GM18861 (cell line): ENCODE measurements around the gene NCOA3.
"Not testable (repeated sequence)": the region's sequence is repeated elsewhere in the genome, so short reads cannot be mapped to it uniquely, and the experiment has no call there.

Source experiments
- ATAC-seq: cut with Tn5 transposase; IDR thresholded peaks from one replicate; pipeline ENCODE4 v1.9.1; 2021; ENCODE audit not compliant: unreplicated experiment

The NCOA3 gene

DNA sequence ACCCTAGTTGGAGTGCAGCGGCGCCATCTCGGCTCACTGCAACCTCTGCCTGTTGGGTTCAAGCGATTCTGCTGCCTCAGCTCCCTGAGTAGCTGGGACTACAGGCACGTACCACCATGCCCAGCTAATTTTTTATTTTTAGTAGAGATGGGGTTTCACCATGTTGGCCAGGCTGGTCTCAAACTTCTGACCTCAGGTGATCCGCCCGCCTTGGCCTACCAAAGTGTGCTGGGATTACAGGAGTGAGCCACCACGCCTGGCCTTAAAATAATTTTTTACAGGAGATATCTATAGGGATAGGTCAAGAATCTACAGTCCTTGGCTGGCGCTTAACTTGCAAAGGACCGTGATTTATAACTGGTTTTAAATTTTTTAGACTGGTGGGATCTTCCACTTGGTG lies 93.5 kb downstream of the NCOA3 start:
- ATAC-seq: not testable (repeated sequence)

DNA sequence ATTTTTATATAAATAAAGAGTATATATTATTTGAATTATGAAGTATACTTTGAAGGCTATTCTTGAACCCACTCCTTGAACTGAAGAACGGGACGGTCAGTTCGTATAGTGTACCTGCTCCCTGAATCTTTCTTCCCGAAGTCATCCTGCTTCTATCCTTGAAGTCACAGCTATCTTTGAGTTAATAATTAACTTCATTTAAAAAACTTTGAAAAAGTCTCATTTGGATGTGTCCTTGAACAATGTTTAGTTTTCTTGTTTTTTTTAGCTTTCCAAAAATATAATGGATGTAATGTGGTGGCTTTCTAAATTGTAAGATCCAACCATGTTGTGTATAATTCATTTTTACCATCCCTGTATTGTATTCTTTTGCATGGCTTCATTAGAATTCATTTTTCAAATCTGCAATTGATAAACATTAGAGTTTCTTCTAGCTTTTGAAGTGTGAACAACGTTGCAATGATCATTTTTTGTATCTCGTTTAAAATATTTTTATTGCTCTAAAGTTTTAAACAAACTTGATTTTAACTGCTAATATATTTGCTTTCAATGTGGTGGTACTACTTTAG lies 94.4 kb downstream of the NCOA3 start:
- no peak for ATAC-seq

DNA sequence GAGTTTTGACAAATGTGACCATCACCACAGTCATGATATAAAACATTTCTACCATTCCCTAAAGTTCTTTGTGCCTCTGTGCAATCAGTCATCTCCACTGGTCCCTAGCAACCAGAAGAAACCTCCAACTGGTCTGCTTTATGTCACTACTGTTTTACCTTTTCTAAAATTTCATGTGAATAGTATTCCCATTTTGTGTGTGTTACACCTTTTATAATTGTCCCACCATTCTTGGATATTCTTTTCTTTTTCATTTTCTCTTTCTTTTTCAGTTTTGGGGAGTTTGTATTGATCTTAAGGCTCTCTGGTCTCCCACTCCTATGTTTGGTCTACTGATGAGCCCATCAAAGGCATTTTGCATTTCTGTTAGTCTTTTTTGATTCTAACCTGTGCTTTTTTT lies 95.4 kb downstream of the NCOA3 start:
- ATAC-seq: no peak

DNA sequence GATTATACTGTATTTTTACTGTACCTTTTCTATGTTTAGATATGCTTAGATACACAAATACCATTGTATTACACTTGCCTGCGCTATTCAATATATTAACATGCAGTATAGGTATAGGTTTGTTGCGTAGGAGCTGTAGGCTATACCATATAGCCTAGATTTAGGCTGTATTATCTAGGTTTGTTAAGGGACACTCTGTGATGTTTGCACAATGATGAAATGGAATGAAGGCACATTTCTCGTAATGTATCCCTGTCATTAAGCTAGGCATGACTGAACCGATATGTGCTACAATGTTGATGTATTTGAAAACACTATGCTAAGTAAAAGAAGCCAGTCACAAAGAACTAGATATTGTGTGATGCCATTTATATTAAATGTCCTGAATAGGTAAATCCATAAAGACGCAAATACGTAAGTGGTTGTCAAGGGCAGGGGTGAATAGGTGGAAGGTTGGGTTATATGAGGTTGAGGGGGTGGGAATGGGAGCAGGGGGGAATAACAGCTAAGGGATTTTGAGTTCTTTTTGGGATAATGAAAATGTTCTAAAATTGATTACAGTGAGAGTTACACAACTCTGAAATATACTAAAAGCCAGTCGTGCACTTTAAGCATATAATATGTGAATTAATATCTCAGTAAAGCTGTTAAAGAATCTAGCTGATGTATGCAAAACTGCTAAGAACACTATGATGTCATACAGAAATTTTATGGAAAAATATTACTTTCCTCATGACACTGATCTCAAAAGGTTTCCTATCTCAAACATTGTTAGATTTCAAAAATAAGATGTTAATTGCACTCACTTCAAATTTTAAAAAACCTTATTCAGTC lies 97.4 kb downstream of the NCOA3 start:
- ATAC-seq: no peak

DNA sequence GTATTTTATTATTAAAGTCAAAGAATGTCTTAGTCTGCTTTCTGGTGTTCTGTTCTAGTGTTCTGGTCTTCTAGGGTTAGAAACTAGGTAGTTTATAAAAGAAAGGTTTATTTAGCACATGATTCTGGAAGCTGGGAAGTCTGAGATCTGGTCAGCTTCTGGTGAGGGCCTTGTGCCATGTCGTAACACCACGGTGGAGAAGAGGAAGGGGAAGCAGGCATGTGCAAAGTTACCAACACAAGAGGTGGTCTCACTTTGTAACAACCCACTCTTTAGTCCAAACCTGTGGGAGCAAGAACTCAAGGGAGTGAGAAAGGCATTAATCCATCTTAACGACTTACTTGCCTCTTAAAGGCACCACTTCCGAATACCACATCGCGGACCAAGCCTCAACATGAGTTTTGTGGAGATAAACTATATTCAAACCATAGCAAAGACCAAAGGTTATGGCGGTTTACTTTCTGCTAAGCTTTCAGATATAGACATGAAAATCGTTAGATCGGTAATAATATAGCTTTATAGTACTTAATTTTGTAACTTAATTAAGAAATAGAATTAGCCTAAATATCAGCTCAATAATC lies 99.4 kb downstream of the NCOA3 start:
- ATAC-seq: no peak

DNA sequence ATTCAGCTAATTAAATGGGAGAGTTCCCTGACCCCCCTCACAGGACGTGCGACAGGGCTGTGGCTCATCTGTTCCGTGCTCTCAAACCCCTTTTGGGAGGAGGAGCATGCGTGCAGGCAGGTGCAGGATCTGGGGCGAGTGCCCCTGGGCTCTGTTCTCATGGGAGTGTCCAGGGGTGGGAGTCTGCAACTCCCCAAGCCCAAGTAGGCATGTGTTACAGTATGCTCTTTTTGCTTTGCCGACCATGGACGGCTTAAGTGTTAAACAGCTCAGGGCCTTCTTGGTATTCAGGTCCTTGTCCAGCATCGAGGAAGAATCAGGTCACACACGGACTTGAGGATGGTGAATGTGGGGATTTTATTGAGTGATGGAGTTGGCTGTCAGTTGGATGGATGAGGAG lies 101.6 kb downstream of the NCOA3 start:
- ATAC-seq: no peak

DNA sequence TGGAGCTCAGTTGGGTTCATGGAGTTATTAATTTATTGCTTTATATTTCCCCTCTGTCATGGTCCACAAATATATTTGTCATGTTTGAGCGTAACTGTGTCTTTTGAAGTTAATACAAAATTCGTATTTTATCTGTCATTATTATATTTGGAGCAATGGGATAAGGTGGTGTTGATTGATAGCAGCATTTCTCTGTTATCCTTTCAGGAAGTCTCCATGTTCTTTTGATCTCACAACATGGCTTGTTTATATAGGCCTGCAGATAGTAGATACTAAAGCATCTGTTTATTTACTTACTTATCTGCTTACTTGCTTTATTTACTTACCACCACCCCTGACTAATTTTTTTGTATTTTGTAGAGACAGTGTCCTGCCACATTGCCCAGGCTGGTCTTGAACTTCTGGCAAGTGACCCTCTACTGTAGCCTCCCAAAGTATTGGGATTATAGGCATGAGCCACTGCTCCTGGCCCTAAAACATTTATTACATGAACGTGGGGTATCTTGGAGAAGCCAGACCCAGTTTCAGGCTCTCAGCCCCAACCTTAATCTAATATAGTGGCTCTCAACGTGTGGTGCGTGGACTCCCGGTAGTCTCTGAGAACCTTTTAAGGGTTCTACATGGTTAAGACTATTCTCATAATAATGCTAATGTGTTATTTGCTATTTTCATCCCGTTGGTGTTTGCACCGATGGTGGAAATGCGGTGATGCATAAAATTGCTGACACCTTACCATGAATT lies 104.2 kb downstream of the NCOA3 start:
- ATAC-seq: no peak

DNA sequence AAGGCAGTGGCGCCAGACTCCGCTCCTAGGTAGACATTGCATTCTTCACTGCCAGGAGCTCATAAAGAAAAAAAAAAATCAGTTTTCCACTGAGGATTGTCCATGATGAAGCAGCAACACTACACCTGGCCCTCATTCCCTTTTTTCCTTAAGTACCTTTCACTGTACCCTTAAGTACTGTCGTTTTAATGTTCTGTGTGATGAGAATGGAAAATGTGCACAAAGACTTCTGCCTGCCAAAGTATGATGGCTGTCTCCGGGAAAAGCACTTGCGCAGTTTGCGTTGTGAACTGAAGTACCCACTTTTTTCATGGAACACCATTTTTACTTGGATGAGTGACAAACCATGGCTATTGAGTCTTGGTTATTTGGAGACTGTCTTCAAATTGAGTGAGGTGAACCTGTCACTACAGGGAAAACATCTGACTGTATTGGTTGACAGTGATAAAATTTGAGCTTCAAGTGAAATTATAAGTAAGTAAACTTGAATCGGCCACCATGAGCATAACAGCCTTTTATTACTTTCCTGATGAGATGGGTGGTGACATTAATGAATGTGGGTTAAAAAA lies 104.8 kb downstream of the NCOA3 start:
- ATAC-seq: no peak

DNA sequence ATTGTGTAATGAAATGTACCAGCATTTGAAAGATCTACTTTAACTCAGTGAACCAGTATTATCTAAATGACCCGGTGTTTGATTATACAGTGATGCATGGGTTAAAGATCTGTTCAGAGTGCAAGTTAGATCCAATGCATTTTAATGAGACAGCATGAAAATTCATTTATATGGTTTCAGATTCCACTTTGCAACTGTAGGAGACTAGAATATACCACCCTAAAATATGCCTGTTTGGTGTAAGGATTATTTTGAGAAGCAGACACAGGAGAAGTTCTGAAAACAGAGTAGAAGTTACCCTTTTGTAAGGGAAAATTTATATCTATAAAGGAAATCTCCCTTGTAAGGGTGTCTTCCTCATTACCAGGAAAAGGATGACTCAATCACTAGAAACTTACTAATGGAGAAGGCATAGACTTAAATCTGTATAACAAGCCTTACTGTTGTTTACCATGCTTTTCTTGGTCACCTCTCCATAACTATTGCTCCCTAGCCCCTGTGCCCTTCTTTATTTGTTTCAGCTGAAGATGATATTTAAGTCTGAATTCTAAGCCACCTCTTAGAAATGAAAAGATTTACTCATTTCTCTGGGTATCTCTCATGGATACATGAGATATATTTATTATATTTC lies 105.4 kb downstream of the NCOA3 start:
- ATAC-seq: no peak

DNA sequence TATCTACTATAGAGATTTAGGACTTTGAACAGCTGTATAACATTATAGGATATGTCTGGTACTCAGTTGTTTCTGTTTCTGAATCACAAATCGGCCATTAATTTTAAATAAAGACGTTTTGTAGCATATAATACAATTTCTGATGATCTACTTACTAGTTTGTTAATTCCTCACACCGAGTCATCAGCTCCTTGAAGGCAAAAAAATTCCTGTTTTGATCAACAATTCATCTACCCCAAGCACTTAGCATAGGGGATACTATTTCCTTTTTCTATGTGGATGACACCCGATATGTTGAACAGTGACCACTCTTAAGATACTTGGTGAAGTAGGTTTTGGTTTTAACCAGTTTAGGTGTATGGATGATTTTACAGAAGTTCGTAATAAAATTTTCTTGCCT lies 107.3 kb downstream of the NCOA3 start:
- no peak for ATAC-seq

DNA sequence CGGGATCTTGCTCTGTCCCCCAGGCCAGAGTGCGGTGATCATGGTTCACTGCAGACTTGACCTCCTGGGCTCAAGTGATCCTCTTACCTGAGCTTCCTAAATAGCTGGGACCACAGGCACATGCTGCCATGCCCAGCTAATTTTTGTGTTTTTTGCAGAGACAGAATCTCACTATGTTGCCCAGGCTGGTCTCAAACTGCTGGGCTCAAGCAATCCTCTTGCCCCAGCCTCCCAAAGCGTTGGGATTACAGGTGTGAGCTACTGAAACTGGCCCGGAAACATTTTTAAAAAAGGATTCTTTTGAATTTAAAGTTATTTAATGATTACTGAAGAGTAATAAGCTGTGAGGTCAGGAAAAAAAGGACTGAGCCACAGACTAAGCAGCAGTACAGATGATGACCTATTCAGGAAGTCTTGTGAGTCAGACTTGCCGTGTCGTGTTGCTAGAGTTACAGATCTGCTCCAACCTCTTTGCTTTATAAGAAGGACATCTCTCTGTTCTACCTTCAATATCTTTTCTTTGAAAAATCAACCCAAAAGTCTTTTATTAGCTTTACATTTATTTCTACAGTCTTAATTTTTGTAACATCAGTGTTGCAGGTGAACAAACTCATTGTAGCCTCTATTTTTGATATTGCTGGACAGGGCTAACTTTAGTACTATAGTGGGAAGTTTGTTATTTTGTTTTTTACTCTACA lies 108.7 kb downstream of the NCOA3 start:
- peak; percentile 61 for ATAC-seq

DNA sequence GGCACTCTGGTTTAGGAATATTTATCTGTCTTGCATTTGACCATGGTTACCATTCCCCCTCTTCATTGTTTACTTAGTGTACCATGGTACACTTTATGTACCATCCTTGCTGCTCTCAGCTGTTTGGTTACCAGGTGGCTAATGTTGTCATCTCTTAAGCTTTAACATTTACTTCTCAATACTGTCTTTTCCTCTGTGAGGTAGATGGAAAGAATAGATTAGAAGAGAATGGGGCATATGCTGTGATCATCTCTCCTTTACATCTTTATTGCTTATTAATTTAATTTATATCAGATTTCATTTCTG lies 109.2 kb downstream of the NCOA3 start:
- no peak for ATAC-seq

DNA sequence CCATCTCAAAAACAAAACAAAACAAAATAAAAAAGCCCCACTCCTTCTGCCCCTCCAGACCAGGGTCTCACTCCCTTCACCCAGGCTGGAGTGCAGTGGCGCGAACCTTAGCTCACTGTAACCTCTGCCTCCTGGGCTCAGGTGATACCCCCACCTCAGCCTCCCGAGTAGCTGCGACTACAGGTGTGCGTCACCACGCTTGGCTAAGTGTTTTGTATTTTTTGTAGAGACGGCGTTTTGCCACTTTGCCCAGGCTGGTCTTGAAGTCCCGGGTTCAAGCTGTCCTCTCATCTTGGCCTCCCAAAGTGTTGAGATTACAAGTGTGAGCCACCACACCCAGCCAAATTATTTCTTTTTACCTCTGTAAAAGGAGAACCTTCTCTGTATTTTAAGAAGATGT lies 110.1 kb downstream of the NCOA3 start:
- no peak for ATAC-seq

DNA sequence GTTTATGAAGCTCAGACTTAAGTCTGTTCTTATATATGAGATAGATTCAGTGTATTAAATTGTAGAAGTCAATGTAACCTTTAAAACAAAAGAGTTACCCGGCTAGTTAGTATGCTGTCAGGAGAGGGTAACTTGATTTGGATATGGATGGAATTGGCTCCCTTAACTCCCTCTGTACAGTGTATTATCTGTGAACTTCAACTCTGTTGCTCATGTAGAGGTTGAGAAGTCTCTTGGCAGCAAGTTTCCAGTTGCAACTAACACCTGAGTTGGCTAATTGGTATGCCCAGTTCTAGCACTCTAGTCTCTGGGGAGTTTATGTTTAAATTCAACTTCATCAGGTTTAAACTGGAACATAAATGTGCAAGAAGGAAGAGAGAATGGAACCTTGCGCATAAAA lies 111.0 kb downstream of the NCOA3 start:
- ATAC-seq: no peak

DNA sequence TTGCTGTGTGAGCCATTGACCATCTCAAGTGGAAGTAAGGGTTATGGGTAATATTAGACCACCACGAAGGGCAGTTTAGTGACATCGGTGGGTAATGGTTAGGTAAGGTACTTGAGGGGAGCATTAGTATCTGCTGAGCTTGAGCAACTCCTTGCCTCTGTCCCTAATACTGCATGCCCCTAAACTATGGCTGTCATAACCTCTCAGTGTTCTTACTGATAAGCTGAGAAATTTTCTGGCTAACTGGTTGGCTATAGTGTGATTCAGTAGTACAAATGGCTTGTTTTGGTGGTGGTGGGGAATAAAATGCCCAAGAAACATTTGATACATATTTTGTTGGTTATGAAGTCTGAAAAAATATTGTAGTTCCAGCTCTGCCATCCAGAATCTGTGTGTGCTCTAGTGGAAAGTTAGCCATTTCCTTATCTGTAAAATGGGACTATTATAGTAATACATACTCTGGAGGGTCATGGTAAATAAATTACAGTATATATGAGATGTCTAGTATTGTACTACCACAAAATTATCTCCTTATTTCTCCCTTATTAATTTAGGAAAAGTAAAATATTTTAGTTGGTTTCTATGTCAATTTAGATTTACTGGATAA lies 113.1 kb downstream of the NCOA3 start:
- ATAC-seq: no peak

DNA sequence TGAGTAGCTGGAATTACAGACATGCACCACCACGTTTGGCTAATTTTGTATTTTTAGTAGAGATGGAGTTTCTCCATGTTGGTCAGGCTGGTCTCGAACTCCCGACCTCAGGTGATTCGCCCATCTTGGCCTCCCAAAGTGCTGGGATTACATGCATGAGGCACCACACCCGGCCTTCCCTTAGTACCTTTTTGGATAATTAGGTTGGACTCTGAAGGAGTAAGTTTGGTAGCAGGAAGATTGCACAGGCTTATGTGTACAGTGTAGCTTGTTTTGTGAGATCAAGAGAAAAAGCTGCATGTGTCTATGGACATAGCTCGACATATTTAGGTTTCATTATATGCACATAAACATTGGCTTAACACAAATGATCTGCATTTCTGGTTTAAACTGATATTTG lies 116.8 kb downstream of the NCOA3 start:
- ATAC-seq: no peak

DNA sequence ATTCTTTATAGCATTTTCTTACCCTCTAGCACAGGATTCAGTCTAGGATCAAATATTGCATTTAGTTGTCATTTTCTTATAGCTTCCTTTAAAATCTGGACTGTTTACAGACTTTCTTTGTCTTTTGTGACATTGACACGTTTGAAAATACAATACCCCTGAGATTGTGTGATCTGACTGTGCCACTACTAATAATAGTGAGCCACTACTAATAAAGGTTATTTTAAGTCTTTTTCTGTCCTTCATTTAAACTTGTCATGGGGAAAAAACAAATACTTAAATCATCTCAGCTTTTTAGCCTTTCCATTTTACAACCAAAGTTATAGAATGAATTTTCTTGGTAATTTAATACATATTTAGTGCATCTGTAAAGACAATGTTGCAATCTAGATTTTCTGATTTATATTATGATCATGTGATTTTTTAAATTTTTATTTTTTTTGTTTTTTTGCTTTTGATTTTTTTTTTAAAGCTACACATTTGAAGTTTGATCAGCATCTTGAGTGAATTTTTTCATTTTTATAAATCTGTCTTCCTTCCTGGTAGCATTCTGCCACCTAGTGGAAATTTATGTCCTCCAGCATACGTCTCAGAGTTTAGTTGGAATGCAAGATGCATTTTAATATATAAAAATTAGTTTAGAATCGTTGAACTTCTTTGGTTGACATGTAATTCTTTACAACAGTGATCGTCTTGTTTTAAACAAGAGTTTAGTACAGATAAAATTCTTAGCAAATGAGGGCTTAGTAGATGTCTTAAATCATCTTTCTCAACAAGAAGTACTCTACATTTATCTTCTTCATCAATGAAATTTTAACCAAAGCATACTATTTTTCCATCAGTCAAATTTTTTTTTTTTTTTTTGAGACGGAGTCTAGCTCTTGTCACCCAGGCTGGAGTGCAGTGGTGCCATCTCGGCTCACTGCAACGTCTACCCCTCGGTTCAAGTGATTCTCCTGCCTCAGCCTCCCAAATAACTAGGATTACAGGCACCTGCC lies 119.4 kb downstream of the NCOA3 start:
- no peak for ATAC-seq

DNA sequence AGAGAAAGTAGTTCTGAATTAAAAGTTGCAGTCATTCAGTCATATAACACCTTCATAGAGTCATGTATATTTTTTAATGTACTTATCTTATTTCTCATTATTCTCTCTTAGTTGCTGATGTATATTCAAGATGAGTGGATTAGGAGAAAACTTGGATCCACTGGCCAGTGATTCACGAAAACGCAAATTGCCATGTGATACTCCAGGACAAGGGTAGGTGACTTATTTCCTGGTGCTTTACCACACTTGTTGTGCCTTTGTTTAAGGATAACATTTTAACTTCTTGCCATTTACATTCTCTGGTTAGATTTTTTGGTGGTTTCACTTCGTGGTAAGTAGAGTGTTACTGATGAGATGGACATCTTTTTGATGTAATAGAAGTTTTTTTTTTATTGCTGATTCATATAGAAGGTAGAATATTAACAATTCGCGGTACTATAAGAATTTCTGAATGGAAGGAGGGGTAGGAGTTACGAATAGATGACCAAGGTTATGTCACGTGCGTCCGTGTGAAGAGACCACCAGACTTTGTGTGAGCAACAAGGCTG lies 120.5 kb downstream of the NCOA3 start:
- no peak for ATAC-seq

DNA sequence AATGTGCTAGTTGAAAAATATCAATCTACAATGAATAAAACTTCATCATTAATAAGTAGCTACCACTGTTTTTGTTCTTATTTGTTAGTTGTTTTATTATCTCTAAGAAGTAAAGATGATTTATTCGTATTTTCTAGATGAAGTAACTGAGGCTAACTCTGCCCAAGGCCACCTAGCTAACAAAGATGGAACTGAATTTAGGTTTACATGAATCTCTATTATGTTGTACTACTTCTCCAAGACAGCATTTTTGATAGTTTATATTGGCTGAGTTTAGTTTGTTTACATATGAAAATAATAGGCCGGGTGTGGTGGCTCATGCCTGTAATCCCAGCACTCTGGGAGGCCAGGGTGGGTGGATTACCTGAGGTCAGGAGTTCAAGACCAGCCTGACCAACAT lies 121.5 kb downstream of the NCOA3 start:
- ATAC-seq: no peak
